H1 (cell line): ENCODE data around the gene DCUN1D4. TPM values are rescaled to one million over a fixed set of nuclear protein-coding genes. Genes with fewer than 3 reads are reported as not detected.

Experiments used
- HDAC2 ChIP-seq, 2 experiments: fragments of 300-600 bp in 1 of 2; sonication (generic) in 1 of 2; IDR thresholded peaks; 2 replicates each; pipeline ENCODE4 v1.6.1; 2011 to 2012; ENCODE audit warnings: low read depth in 2 of 2, low read length in 2 of 2, mild to moderate bottlenecking in 2 of 2, moderate library complexity in 2 of 2, borderline replicate concordance in 1 of 2, inconsistent platforms in 1 of 2
- YY1 ChIP-seq: IDR thresholded peaks from 2 replicates; pipeline ENCODE4 v1.6.1; 2011; ENCODE audit warnings: low read depth, mild to moderate bottlenecking, low read length
- polyA plus RNA-seq, 7 experiments: library from polyadenylated mRNA; depleted of rRNA in 3 of 7; stranded (reverse) in 5 of 7; unstranded in 2 of 7; fragments of >200 nt in 5 of 7; fragments of 200-250 nt in 2 of 7; gene quantifications; 1 replicate in 5 of 7; 2 replicates in 1 of 7; 4 replicates in 1 of 7; pipeline versions ENCODE4 v1.2.1 to v1.2.3, GENCODE V29; 2011 to 2013; ENCODE audit warnings: missing spikeins in 2 of 7, mixed read lengths in 2 of 7
- total RNA-seq: library from RNA; stranded (reverse); fragmentation: NEBNext Ultra II Directional; extraction: Animal tissue kit (Norgen Biotek cat#: 25700); gene quantifications from 2 replicates; pipeline ENCODE4 v1.2.1, GENCODE V29; 2021
- TF ChIP-seq, protein P1 (sequence below): fragments of 300-600 bp; sonication (generic); IDR thresholded peaks from 2 replicates; pipeline ENCODE4 v1.7.1; 2012; ENCODE audit warnings: low read length, moderate library complexity, mild to moderate bottlenecking, inconsistent platforms; ENCODE audit not compliant: insufficient replicate concordance
- TF ChIP-seq, protein P2 (sequence below): IDR thresholded peaks from 2 replicates; pipeline ENCODE4 v1.6.1; 2011; ENCODE audit warnings: low read depth, mild to moderate bottlenecking, low read length; ENCODE audit not compliant: insufficient read depth

The DCUN1D4 gene
- total and polyA plus RNA-seq, 2 of the 8 experiments (the other 6 are each of a cell fraction or from before 2014, with no cell fraction given) = 22.9 to 55.9 TPM

DNA sequence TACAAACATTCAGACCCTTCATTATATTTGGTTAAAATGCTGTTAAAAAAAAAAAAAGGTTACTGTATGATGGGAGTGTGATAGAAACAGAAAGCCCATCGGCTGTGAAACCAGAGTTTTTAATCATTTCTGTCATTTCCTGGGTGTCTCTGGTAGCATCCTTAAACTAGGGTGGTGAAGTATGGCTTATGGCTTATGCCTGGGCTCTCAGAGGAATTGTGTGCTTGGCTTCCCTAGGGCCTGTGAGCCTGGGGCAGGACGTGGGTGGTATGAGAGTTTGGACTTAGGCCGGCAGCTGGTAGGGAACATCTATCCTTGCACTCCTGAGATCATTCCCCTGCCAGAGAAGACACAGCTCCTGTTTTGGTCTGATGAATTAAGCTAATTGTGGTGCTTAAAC lies 52.2 kb downstream of the DCUN1D4 start (continued):
- TF ChIP-seq, protein P1, sequence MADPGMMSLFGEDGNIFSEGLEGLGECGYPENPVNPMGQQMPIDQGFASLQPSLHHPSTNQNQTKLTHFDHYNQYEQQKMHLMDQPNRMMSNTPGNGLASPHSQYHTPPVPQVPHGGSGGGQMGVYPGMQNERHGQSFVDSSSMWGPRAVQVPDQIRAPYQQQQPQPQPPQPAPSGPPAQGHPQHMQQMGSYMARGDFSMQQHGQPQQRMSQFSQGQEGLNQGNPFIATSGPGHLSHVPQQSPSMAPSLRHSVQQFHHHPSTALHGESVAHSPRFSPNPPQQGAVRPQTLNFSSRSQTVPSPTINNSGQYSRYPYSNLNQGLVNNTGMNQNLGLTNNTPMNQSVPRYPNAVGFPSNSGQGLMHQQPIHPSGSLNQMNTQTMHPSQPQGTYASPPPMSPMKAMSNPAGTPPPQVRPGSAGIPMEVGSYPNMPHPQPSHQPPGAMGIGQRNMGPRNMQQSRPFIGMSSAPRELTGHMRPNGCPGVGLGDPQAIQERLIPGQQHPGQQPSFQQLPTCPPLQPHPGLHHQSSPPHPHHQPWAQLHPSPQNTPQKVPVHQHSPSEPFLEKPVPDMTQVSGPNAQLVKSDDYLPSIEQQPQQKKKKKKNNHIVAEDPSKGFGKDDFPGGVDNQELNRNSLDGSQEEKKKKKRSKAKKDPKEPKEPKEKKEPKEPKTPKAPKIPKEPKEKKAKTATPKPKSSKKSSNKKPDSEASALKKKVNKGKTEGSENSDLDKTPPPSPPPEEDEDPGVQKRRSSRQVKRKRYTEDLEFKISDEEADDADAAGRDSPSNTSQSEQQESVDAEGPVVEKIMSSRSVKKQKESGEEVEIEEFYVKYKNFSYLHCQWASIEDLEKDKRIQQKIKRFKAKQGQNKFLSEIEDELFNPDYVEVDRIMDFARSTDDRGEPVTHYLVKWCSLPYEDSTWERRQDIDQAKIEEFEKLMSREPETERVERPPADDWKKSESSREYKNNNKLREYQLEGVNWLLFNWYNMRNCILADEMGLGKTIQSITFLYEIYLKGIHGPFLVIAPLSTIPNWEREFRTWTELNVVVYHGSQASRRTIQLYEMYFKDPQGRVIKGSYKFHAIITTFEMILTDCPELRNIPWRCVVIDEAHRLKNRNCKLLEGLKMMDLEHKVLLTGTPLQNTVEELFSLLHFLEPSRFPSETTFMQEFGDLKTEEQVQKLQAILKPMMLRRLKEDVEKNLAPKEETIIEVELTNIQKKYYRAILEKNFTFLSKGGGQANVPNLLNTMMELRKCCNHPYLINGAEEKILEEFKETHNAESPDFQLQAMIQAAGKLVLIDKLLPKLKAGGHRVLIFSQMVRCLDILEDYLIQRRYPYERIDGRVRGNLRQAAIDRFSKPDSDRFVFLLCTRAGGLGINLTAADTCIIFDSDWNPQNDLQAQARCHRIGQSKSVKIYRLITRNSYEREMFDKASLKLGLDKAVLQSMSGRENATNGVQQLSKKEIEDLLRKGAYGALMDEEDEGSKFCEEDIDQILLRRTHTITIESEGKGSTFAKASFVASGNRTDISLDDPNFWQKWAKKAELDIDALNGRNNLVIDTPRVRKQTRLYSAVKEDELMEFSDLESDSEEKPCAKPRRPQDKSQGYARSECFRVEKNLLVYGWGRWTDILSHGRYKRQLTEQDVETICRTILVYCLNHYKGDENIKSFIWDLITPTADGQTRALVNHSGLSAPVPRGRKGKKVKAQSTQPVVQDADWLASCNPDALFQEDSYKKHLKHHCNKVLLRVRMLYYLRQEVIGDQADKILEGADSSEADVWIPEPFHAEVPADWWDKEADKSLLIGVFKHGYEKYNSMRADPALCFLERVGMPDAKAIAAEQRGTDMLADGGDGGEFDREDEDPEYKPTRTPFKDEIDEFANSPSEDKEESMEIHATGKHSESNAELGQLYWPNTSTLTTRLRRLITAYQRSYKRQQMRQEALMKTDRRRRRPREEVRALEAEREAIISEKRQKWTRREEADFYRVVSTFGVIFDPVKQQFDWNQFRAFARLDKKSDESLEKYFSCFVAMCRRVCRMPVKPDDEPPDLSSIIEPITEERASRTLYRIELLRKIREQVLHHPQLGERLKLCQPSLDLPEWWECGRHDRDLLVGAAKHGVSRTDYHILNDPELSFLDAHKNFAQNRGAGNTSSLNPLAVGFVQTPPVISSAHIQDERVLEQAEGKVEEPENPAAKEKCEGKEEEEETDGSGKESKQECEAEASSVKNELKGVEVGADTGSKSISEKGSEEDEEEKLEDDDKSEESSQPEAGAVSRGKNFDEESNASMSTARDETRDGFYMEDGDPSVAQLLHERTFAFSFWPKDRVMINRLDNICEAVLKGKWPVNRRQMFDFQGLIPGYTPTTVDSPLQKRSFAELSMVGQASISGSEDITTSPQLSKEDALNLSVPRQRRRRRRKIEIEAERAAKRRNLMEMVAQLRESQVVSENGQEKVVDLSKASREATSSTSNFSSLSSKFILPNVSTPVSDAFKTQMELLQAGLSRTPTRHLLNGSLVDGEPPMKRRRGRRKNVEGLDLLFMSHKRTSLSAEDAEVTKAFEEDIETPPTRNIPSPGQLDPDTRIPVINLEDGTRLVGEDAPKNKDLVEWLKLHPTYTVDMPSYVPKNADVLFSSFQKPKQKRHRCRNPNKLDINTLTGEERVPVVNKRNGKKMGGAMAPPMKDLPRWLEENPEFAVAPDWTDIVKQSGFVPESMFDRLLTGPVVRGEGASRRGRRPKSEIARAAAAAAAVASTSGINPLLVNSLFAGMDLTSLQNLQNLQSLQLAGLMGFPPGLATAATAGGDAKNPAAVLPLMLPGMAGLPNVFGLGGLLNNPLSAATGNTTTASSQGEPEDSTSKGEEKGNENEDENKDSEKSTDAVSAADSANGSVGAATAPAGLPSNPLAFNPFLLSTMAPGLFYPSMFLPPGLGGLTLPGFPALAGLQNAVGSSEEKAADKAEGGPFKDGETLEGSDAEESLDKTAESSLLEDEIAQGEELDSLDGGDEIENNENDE = no peak
- no peak for TF ChIP-seq YY1
- TF ChIP-seq HDAC2 (IDR thresholded peaks at IDR 0.05; ENCODE audit: borderline replicate concordance in 1 of 2, low read depth in 2 of 2, low read length in 2 of 2) = no peak
- TF ChIP-seq, protein P2, sequence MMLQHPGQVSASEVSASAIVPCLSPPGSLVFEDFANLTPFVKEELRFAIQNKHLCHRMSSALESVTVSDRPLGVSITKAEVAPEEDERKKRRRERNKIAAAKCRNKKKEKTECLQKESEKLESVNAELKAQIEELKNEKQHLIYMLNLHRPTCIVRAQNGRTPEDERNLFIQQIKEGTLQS = no peak
